BLaER1 treated with 17β-estradiol and CSF1 and Interleukin-3, amounts not matched to agents 10 nM and 100 nM (cell line): ENCODE data around the gene MRPS22.
"Not testable (repeated sequence)": the region's sequence is repeated elsewhere in the genome, so short reads cannot be mapped to it uniquely, and the experiment has no call there.

ENCODE experiments used
- H3K27ac ChIP-seq, 11 experiments: shearing (Covaris generic); formaldehyde crosslinking; 2 replicates each; pipeline ENCODE4 v1.8.1; 2022
- H3K27me3 ChIP-seq, 11 experiments: shearing (Covaris generic); formaldehyde crosslinking; 2 replicates each; pipeline ENCODE4 v1.8.1; 2022
- H3K36me3 ChIP-seq, 11 experiments: shearing (Covaris generic); formaldehyde crosslinking; 2 replicates each; pipeline ENCODE4 v1.8.1; 2022
- H3K4me1 ChIP-seq, 10 experiments: shearing (Covaris generic); formaldehyde crosslinking; 2 replicates each; pipeline ENCODE4 v1.8.1; 2022
- H3K4me2 ChIP-seq, 11 experiments: shearing (Covaris generic); formaldehyde crosslinking; 2 replicates each; pipeline ENCODE4 v1.8.1; 2022
- H3K4me3 ChIP-seq, 10 experiments: shearing (Covaris generic); formaldehyde crosslinking; 2 replicates each; pipeline ENCODE4 v1.8.1; 2022
- H3K9ac ChIP-seq, 11 experiments: shearing (Covaris generic); formaldehyde crosslinking; 2 replicates each; pipeline ENCODE4 v1.8.1; 2022
- H3K9me3 ChIP-seq, 11 experiments: shearing (Covaris generic); formaldehyde crosslinking; replicated peaks in 1 of 11; 2 replicates each; pipeline ENCODE4 v1.8.1; 2022
- H4K20me1 ChIP-seq, 11 experiments: shearing (Covaris generic); formaldehyde crosslinking; 2 replicates each; pipeline ENCODE4 v1.8.1; 2022
- Cebpa-rat ChIP-seq, 11 experiments: shearing (Covaris generic); IDR thresholded peaks; 2 replicates each; pipeline ENCODE4 v1.8.1; 2022

MRPS22 gene

DNA sequence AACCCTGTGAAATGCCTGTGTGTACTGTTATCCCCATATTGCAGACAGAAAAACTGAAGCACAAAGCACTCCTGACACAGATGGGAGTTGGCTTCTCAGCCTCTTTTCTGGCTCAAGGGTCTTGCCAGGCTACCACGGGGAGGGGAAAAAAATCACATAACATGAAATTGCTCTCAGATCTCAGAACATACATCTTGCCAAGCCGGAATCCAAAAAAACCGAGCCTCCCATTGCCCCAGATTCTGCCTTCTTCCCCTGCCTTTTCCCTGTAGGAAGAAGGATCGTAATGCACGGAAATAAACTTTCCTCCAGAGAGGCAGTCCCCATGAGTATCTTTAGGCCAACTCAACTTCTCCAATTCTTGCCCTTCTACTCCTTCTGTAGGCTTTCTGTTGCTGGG, 16.6 kb upstream of the MRPS22 start:
- Histone ChIP-seq H3K36me3 (no peaks in the 10 kb centered on the region), H3K27ac (no peak overlapping the region), H3K9ac (no peak overlapping the region), H3K4me2 (no peak overlapping the region), H4K20me1 (no peaks in the 10 kb centered on the region; a peak in 1 of 22 replicates), H3K4me1 (peaks cover 0 to 9% (median 4%) of the 10 kb centered on the region in 10 experiments; a peak in 7 of 20 replicates), H3K4me3 (no peak overlapping the region), H3K27me3 (peaks cover 0 to 3% (median 0%) of the 10 kb centered on the region in 11 experiments; a peak in 2 of 22 replicates), H3K9me3 (peaks cover 0 to 13% (median 0%) of the 10 kb centered on the region in 11 experiments; a peak in 5 of 22 replicates)
- no peak for TF ChIP-seq Cebpa-rat (IDR thresholded peaks at IDR 0.05)

DNA sequence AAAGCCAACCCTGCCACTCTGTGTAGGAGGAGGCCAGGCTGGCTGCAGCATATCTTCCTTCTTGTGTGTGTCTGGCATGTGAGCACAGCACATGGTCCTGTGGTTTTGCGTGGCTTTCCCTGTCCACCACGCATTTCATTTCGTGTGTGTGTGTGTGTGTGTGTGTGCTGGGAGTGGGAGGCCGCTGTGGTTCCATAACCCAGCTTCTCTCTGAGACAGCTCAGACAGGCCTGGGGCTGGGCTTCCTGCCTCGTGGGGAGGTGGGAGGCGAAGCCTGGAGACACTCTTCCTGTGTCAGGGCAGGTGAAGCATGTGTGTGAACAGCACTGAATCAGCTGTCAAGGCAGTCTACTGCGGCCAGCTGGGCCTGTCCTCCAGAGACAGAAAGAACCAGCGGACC, 16.0 kb upstream of the MRPS22 start:
- H3K27me3 ChIP-seq: peaks cover 0 to 3% (median 0%) of the 10 kb centered on the region in 11 experiments; a peak in 2 of 22 replicates
- H4K20me1 ChIP-seq: no peaks in the 10 kb centered on the region; a peak in 1 of 22 replicates
- no peak overlapping the region for H3K9ac ChIP-seq
- H3K4me1 ChIP-seq: peaks cover 0 to 9% (median 4%) of the 10 kb centered on the region in 10 experiments; a peak in 7 of 20 replicates
- H3K27ac ChIP-seq: no peak overlapping the region
- H3K36me3 ChIP-seq: no peaks in the 10 kb centered on the region
- peaks cover 0 to 13% (median 0%) of the 10 kb centered on the region in 11 experiments; a peak in 5 of 22 replicates for H3K9me3 ChIP-seq
- no peak for TF ChIP-seq Cebpa-rat (IDR thresholded peaks at IDR 0.05)
- peak overlapping the region in 2 of 11 experiments; percentile 2 to 8; a peak in 2 of 22 replicates for H3K4me2 ChIP-seq
- no peak overlapping the region for H3K4me3 ChIP-seq

DNA sequence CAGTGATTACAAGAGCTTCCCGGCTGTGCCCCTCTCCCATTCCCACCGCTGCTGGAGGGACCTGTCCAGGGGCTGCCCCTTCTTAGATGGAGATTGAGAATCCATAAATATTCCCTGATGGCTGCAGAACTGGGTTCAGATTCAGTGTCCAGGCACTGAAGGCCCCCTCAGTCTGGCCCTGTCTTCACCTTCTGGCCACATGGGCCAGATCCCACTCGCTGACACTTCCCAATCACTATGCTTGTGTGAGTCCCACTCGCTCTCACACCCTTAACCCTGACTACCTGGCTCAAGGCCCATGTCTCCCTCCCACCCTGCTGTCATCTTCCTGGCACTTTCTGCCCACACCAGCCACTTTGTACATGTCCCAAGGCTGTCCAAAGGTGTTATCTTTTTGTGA, 15.5 kb upstream of the MRPS22 start:
- H3K4me2 ChIP-seq: peak overlapping the region in 2 of 11 experiments; percentile 2 to 8; a peak in 1 of 22 replicates
- peaks cover 0 to 3% (median 0%) of the 10 kb centered on the region in 11 experiments; a peak in 2 of 22 replicates for H3K27me3 ChIP-seq
- H3K36me3 ChIP-seq: no peaks in the 10 kb centered on the region
- H3K9ac ChIP-seq: no peak overlapping the region
- no peaks in the 10 kb centered on the region; a peak in 1 of 22 replicates for H4K20me1 ChIP-seq
- H3K4me1 ChIP-seq: peaks cover 0 to 9% (median 4%) of the 10 kb centered on the region in 10 experiments; a peak in 7 of 20 replicates
- H3K27ac ChIP-seq: no peak overlapping the region
- H3K4me3 ChIP-seq: no peak overlapping the region
- no peak for TF ChIP-seq Cebpa-rat (IDR thresholded peaks at IDR 0.05)
- H3K9me3 ChIP-seq: peaks cover 0 to 13% (median 0%) of the 10 kb centered on the region in 11 experiments; a peak in 5 of 22 replicates

- Histone ChIP-seq H3K9me3 (peaks cover 0 to 12% (median 0%) of the 10 kb centered on the region in 11 experiments; a peak in 5 of 22 replicates), H3K4me3 (peak overlapping the region in 5 of 10 experiments; percentile 18 to 57 (median 27); a peak in 5 of 20 replicates), H3K27me3 (peaks cover 0 to 3% (median 0%) of the 10 kb centered on the region in 11 experiments; a peak in 2 of 22 replicates), H3K4me2 (peak overlapping the region; percentile 56 to 82 (median 72)), H3K27ac (no peak overlapping the region), H3K36me3 (no peaks in the 10 kb centered on the region), H4K20me1 (no peaks in the 10 kb centered on the region; a peak in 1 of 22 replicates), H3K4me1 (peaks cover 0 to 9% (median 4%) of the 10 kb centered on the region in 10 experiments; a peak in 7 of 20 replicates), H3K9ac (peak overlapping the region in 2 of 11 experiments; percentile 13 to 30; a peak in 1 of 22 replicates)
- no peak for TF ChIP-seq Cebpa-rat (IDR thresholded peaks at IDR 0.05)
These were observed 14.4 kb upstream of the MRPS22 start for GRCh38 chr3:139329364-139329850.

GRCh38 chr3:139332092-139332491, 11.7 kb upstream of the MRPS22 start:
- H3K36me3 ChIP-seq: no peaks in the 10 kb centered on the region

DNA sequence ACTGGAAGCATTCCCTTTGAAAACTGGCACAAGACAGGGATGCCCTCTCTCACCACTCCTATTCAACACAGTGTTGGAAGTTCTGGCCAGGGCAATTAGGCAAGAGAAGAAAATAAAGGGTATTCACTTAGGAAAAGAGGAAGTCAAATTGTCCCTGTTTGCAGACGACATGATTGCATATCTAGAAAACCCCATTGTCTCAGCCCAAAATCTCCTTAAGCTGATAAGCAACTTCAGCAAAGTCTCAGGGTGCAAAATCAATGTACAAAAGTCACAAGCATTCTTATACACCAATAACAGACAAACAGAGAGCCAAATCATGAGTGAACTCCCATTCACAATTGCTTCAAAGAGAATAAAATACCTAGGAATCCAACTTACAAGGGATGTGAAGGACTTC, 9.1 kb upstream of the MRPS22 start:
- not testable (repeated sequence) for H3K27ac ChIP-seq, H3K36me3 ChIP-seq, H3K4me3 ChIP-seq, H4K20me1 ChIP-seq, H3K9me3 ChIP-seq, H3K9ac ChIP-seq, H3K27me3 ChIP-seq, H3K4me2 ChIP-seq
- peaks cover 0 to 21% (median 7%) of the 10 kb centered on the region in 10 experiments; a peak in 11 of 20 replicates for H3K4me1 ChIP-seq

More at GRCh38 chr3:139332092-139332491, 11.7 kb upstream of the MRPS22 start:
- Histone ChIP-seq H3K27ac (no peak overlapping the region), H3K4me2 (no peak overlapping the region), H3K9ac (no peak overlapping the region), H3K9me3 (no peaks in the 10 kb centered on the region), H4K20me1 (no peaks in the 10 kb centered on the region), H3K27me3 (peaks cover 0 to 3% (median 0%) of the 10 kb centered on the region in 11 experiments; a peak in 2 of 22 replicates), H3K4me3 (no peak overlapping the region), H3K4me1 (peaks cover 0 to 9% (median 4%) of the 10 kb centered on the region in 10 experiments; a peak in 7 of 20 replicates)
- TF ChIP-seq Cebpa-rat (IDR thresholded peaks at IDR 0.05): no peak

DNA sequence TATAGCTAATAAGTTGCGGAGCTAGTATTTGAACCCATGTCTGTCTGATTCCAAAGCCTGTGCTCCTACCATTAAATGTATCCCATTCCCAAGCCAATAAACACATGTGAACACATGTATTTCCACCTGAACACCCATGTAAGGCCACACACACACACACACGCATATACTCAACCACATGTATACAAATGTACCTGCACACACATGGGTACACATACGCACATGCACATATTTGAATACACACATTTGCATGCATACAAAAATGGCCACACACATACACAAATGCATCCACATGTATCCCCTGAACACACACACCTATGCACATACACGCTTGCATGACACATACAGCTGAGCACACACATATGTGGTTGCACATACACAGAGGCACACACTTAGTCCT, 5.4 kb upstream of the MRPS22 start:
- Histone ChIP-seq H3K4me1 (peaks cover 0 to 30% (median 9%) of the 10 kb centered on the region in 10 experiments; a peak in 11 of 20 replicates), H3K4me3 (no peak overlapping the region), H3K9me3 (peaks cover 0 to 2% (median 0%) of the 10 kb centered on the region in 11 experiments; a peak in 2 of 22 replicates), H3K9ac (no peak overlapping the region), H3K4me2 (peak overlapping the region in 3 of 11 experiments; percentile 77 to 83 (median 80); a peak in 6 of 22 replicates), H3K36me3 (no peaks in the 10 kb centered on the region), H3K27ac (no peak overlapping the region), H4K20me1 (no peaks in the 10 kb centered on the region), H3K27me3 (no peaks in the 10 kb centered on the region)
- TF ChIP-seq Cebpa-rat (IDR thresholded peaks at IDR 0.05): no peak

DNA sequence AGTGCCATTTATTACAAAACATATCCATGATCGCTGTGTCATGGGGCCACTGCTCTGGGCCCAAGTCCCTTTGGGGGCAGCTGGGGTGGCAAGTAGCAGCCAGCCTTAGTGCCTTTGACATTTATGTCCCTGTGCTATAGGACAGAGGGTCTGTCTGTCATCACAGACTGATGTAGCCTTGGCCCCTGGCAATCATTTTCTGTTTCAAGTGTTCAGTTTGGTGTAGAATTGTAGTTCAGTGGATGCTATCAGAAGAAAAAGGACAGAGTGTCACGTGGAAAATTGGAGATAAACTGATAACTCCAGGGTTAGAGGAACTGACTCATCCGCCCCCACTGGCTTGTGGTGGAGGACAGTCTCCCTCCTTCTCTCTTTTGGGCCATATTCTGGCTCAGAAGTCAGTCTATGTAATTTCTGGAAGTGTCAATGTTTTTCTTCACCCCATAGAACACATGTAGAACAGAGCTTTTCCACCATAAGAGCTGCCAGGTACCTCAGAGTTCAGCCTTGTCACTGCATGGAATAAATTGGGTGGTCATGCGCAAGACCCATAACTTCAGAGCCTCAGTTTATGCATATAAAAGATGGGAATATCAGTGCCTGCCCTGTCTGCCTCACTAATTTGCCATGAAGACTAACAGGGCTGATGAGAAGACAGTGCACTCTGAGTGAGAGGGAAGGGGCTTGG, 4.5 kb upstream of the MRPS22 start:
- no peak for TF ChIP-seq Cebpa-rat (IDR thresholded peaks at IDR 0.05)
- Histone ChIP-seq H3K4me1 (peaks cover 0 to 30% (median 10%) of the 10 kb centered on the region in 10 experiments; a peak in 15 of 20 replicates), H3K4me3 (no peak overlapping the region), H3K27me3 (no peaks in the 10 kb centered on the region), H3K9ac (no peak overlapping the region; a peak in 1 of 22 replicates), H4K20me1 (no peaks in the 10 kb centered on the region; a peak in 2 of 22 replicates), H3K4me2 (peak overlapping the region in 6 of 11 experiments; percentile 6 to 83 (median 64); a peak in 10 of 22 replicates), H3K27ac (peak overlapping the region in 2 of 11 experiments; percentile 21 to 33; a peak in 2 of 22 replicates), H3K36me3 (no peaks in the 10 kb centered on the region), H3K9me3 (peaks cover 0 to 3% (median 0%) of the 10 kb centered on the region in 11 experiments; a peak in 2 of 22 replicates)

- H3K4me3 ChIP-seq: no peak overlapping the region
- H3K27ac ChIP-seq: no peak overlapping the region
- peaks cover 14 to 44% (median 24%) of the 10 kb centered on the region in 10 experiments for H3K4me1 ChIP-seq
- no peak for TF ChIP-seq Cebpa-rat (IDR thresholded peaks at IDR 0.05)
- H3K4me2 ChIP-seq: no peak overlapping the region
- H3K9me3 ChIP-seq: peaks cover 0 to 3% (median 0%) of the 10 kb centered on the region in 11 experiments; a peak in 2 of 22 replicates
- H3K9ac ChIP-seq: no peak overlapping the region
- no peaks in the 10 kb centered on the region for H3K27me3 ChIP-seq
- peaks cover 0 to 14% (median 2%) of the 10 kb centered on the region in 11 experiments; a peak in 7 of 22 replicates for H4K20me1 ChIP-seq
- H3K36me3 ChIP-seq: peaks cover 0 to 4% (median 0%) of the 10 kb centered on the region in 11 experiments; a peak in 2 of 22 replicates
These were observed 3.0 kb upstream of the MRPS22 start for GRCh38 chr3:139340784-139341183.
